Measurements from ENCODE around the gene CCNDBP1.

CCNDBP1 gene

DNA sequence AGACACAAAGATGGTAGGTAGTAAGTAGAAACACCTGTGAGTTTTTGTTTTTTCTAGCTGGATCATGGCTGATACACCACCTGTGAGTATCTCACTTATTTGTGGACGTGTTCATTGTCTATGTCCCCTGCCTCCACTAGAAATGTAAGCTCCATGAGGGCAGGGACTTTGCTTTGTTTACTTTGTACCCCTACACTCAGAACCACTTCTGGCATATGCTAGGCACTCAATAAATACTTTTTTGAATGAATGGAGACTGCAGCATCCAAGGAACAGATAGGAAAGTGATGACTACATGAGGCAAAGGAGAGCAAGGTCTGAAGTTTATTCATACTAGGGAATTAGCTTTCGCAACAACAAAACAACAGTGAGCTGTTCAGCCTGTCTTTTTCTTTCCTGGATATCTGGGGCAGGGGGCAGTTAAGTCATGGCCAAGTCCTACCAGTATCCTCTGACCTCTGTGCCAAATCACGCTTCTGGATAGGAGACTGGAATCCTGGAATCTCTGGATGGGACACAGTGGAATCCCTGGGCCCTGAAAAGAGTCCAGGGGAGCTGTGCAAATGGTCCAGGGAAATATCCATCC, 47.2 kb downstream of the CCNDBP1 start:
- DNase-seq (ENCODE audit: low read depth in 1 of 2, low spot score in 1 of 2): no peak
- in situ Hi-C loops (cut with HindIII; ENCODE audit: low pct_unique_long_range_greater_than_20kb, low sequenced_read_pairs): no loop called here
- no peak for TF ChIP-seq JUND (IDR thresholded peaks at IDR 0.05; ENCODE audit: low read depth)

DNA sequence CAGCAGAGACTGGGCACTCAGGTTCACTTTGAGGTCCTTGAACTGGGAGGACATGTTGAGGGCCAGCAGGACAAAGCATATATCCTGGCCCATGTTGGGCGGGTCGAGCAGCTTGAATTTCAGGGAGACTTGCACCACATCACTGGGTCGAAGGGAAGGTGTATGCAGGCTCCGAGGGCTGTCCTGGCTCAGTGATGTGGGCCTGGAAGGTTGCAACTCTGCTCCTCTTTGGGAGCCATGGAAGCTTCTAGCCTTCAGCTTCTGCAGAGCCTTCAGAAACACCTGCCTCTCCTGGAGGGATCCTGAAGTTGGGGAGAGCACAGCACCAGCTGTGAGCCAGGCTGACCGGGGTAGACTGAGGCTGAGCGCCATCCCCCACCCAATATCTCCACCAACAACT, 50.3 kb downstream of the CCNDBP1 start:
- no peak for DNase-seq (ENCODE audit: low read depth in 1 of 2, low spot score in 1 of 2)
- TF ChIP-seq JUND (IDR thresholded peaks at IDR 0.05; ENCODE audit: low read depth): no peak
- in situ Hi-C loops (cut with HindIII; ENCODE audit: low pct_unique_long_range_greater_than_20kb, low sequenced_read_pairs): no loop called here

DNA sequence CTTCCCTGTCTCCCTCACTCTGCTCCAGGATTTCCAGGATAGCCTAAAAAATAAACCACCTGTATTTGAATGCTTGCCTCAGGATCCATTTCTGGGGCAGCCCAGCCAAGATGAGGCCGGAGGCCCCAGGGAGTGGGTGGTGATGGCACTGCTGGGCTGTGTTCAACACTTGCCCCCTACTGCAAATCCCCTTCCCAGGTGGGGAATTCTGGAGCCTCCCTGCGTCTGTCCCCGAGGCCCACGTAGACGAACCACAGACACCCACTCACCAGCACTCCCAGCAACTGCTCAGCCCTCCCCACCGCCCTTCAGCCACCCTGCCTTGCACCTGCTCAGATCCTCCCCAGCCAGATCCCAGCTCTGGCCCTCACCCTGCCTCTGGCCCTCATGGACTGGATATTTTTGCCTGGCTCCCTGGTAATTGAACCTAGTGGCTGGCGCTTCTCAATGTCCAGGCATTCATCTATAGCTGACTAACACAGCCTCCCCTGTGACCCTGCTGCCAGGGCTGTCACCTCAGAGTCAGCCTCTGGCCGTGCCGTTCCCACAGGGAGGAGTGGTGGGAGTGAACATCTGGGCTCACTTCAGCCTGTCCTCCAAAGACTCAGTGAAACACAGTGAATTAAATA, 52.8 kb downstream of the CCNDBP1 start:
- no peak for TF ChIP-seq JUND (IDR thresholded peaks at IDR 0.05; ENCODE audit: low read depth)
- DNase-seq (ENCODE audit: low read depth in 1 of 2, low spot score in 1 of 2): no peak
- in situ Hi-C loops (cut with HindIII; ENCODE audit: low pct_unique_long_range_greater_than_20kb, low sequenced_read_pairs): no loop called here

DNA sequence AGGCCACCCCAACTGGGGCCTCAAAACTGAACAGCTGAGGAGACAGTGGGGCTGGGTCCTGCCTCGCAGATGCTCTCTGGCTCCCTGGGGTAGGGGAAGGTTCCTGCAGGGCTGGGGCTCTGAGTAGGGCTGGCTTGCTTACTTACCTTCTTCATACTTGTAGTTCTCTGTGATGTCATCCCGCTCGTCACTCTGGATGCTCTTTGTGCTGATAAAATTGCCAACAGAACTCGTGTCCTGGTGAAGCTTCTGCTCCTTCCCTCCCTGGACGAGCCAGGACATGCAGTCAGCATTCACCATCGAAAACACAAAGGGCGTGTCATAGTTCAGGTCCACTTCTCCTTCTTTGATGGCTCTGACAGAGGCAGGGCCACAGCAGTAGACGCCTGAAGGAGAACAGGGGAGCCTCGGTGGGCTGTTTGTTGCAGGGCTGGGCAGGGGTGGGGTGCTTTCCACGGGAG, 53.5 kb downstream of the CCNDBP1 start:
- DNase-seq (ENCODE audit: low read depth in 1 of 2, low spot score in 1 of 2): no peak

DNA sequence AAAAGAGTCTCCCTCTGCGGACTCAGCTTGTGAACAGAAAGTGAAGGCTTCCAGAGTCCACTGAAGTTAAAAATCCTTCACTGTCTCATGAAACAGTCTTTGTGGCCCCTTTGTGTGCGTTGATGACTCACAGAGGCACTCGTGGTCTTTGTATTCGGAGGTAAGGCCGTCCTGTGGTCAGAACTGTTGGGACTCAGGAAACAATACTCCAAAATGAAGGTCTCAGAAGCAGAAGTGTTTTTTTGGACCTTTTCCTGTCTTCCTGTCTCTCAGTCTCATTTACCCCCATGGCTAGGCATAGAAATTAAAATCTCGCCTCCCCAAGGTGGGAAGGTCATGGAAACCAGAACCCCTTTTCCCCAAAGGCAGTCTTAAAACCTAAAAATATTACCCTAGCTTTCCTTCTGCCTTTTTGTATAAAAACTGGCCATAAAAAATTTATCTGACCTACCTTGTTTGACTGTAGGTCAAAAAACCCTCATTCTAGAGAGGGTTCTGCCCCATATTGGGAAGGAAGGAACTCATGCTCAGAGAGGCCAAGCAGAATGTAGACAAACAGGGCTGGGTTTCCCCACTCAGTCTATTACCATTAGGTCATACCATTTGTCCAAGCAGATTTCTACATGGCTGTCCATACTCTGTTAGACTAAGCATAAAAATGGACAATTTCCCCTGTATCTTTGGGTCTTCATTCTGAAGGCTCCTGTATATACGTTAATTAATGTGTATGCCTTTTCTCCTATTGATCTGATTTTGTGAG, 54.7 kb downstream of the CCNDBP1 start:
- TF ChIP-seq JUND (IDR thresholded peaks at IDR 0.05; ENCODE audit: low read depth): no peak
- no peak for DNase-seq (ENCODE audit: low read depth in 1 of 2, low spot score in 1 of 2)
- in situ Hi-C loops (cut with HindIII; ENCODE audit: low pct_unique_long_range_greater_than_20kb, low sequenced_read_pairs): no loop called here

More for the DNA sequence above, 53.5 kb downstream of the CCNDBP1 start:
- TF ChIP-seq JUND (IDR thresholded peaks at IDR 0.05; ENCODE audit: low read depth): no peak
- in situ Hi-C loops (cut with HindIII; ENCODE audit: low pct_unique_long_range_greater_than_20kb, low sequenced_read_pairs): no loop called here

DNA sequence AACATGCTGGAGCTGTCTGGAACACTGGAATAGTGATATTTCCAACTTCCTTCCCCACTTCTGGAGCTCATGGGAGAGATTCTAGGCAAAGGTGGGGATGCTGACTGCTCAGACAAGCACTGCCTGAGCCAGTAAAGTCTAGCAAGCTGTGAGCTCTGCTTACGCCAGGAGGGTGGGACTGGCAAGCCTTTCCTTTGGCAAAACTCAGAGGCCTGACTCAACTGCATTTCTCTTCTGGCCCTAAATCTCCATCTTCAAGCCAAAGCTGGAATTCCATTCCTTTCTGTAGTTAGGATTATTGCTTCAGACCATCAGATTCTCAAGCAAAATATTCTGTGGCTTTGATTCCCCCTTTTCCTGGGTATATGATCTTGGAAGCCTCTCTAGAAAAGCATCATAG, 55.9 kb downstream of the CCNDBP1 start:
- TF ChIP-seq JUND (IDR thresholded peaks at IDR 0.05; ENCODE audit: low read depth): no peak
- in situ Hi-C loops (cut with HindIII; ENCODE audit: low pct_unique_long_range_greater_than_20kb, low sequenced_read_pairs): no loop called here
- no peak for DNase-seq (ENCODE audit: low read depth in 1 of 2, low spot score in 1 of 2)

DNA sequence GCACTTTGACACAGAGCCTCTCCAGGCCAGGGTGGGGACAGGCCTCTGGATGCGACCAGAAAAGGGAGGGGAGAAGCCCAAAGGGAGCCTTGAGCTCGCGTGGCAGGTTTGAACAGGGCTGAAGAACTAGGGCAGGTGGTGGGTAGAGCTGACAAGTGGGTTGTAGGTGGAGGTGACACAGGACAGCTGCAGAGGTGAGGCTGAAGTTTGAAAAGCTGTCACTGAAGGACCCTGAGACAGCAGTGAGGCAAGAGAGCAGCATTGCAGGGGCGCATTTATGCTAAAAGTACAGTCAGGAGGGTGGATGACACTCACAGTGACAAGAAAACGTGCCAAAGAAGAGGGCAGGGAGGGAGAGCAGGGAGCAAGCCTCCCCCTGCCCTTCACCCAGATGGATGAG, 57.4 kb downstream of the CCNDBP1 start:
- no peak for DNase-seq (ENCODE audit: low read depth in 1 of 2, low spot score in 1 of 2)
- in situ Hi-C loops (cut with HindIII; ENCODE audit: low pct_unique_long_range_greater_than_20kb, low sequenced_read_pairs): no loop called here
- no peak for TF ChIP-seq JUND (IDR thresholded peaks at IDR 0.05; ENCODE audit: low read depth)

DNA sequence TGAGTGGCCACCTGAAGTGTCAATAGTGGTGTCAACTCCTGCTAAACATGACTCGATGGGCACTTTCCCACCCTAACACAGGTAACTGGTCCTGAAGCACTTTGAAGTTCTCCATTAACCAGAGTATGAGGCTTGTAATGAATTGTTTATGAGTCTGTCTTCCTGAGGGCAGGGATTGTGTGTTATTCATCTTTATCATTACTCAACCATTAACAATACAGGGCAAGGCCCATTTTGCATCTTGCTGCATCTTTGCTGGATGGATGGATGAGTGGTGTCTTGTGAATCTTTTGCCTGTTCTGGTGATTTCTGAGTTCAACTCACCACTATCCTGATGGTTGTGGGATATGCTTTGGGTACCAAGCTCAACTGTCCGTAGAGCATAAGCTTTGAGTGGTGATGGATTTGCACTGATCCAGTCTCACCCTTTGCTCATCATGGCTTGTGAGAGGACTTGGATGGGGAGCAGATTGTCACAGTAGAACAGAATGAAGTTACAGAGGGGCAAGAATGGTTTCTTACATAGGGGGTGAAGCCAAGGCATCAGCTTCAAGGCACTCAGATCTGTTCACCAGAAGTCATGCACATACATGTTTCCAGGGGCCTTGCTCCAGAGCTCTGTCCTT, 57.9 kb downstream of the CCNDBP1 start:
- DNase-seq (ENCODE audit: low read depth in 1 of 2, low spot score in 1 of 2): no peak
- in situ Hi-C loops (cut with HindIII; ENCODE audit: low pct_unique_long_range_greater_than_20kb, low sequenced_read_pairs): no loop called here
- TF ChIP-seq JUND (IDR thresholded peaks at IDR 0.05; ENCODE audit: low read depth): no peak

DNA sequence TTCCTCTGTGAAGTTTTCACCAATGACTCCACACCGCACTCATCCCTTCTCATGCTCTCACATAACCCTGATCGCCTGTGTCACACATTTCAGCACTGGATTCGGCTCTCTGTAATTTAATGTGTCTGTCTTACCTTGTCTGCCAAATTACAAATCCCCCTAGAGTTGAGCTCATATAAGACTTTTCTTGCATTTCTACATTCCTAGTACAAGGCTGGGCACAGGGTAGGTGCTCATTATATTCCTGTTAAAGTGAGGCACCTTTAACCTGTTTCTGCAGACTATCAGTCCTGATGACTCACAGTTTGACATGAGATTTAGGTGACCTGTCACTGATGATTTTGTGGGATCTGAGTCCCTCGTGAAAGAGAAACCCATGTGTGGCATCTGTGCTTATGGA, 58.9 kb downstream of the CCNDBP1 start:
- in situ Hi-C loops (cut with HindIII; ENCODE audit: low pct_unique_long_range_greater_than_20kb, low sequenced_read_pairs): no loop called here
- no peak for TF ChIP-seq JUND (IDR thresholded peaks at IDR 0.05; ENCODE audit: low read depth)
- no peak for DNase-seq (ENCODE audit: low read depth in 1 of 2, low spot score in 1 of 2)

DNA sequence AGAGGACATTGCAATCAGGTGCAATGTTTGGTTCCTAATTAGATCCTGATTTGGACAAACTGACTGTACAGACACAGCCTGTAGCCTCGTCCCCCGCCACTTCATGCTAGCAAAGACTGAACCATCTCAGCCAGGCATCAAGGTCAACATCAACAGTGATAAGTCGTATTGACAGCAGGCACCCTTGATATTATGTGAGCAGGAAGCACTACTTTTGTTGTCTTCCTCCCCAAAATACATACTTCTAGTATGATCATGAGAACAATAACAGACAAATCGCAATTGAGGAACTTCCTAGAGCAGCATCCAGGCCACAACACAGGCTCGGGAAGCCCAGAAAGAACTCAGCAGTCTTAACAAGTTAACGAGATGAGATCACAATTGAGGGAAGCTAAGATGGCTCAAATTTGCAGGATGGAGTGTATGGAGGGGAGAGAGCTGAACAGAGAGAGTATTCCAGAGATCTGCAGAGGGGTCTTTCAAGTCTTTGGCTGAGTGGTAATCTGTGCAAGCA, 61.1 kb downstream of the CCNDBP1 start:
- TF ChIP-seq JUND (IDR thresholded peaks at IDR 0.05; ENCODE audit: low read depth): no peak
- DNase-seq (ENCODE audit: low read depth in 1 of 2, low spot score in 1 of 2): no peak
- in situ Hi-C loops (cut with HindIII; ENCODE audit: low pct_unique_long_range_greater_than_20kb, low sequenced_read_pairs): no loop called here
